CD14-positive monocyte (primary cell): ENCODE results near the gene ZBTB14. TPM values are rescaled to one million over a fixed set of nuclear protein-coding genes. Genes with fewer than 3 reads are reported as not detected.

Experiments used
- DNase-seq, 3 donors: peaks; one replicate each; pipeline ENCODE4 v3.0.0-alpha.2; 2011 to 2022
- H2AFZ ChIP-seq: 2 replicates; pipeline ENCODE4 v1.6.0; 2012; ENCODE audit warnings: mild to moderate bottlenecking, low read depth, low read length, inconsistent platforms; ENCODE audit not compliant: insufficient read depth, poor library complexity, severe bottlenecking
- H3K27ac ChIP-seq, 2 donors: 1 replicate in 1 of 2; 2 replicates in 1 of 2; pipeline ENCODE4 v1.5.1; 2012 to 2013; ENCODE audit warnings: low read length in 2 of 2, control low read depth in 1 of 2, inconsistent platforms in 1 of 2, low read depth in 1 of 2, mild to moderate bottlenecking in 1 of 2
- H3K27me3 ChIP-seq, 2 donors: one replicate each; pipeline versions ENCODE4 v1.6.0 to v1.6.1; 2011 to 2013; ENCODE audit warnings: low read length in 2 of 2; ENCODE audit not compliant: control insufficient read depth in 2 of 2, insufficient read depth in 2 of 2
- H3K36me3 ChIP-seq, 2 donors: replicated peaks in 1 of 2; 1 replicate in 1 of 2; 2 replicates in 1 of 2; pipeline versions ENCODE4 v1.5.1 to v1.6.1; 2012 to 2013; ENCODE audit warnings: low read length in 2 of 2, control low read depth in 1 of 2, inconsistent platforms in 1 of 2, mild to moderate bottlenecking in 1 of 2; ENCODE audit not compliant: insufficient read depth in 2 of 2, control insufficient read depth in 1 of 2
- H3K4me1 ChIP-seq, 2 donors: 1 replicate in 1 of 2; 2 replicates in 1 of 2; pipeline versions ENCODE4 v1.5.1 to v1.6.1; 2012 to 2013; ENCODE audit warnings: low read length in 2 of 2, control low read depth in 1 of 2, inconsistent platforms in 1 of 2, mild to moderate bottlenecking in 1 of 2, moderate library complexity in 1 of 2; ENCODE audit not compliant: insufficient read depth in 2 of 2, control insufficient read depth in 1 of 2
- H3K4me2 ChIP-seq: replicated peaks from 2 replicates; pipeline ENCODE3; 2012; ENCODE audit warnings: low read length, moderate library complexity, mild to moderate bottlenecking; ENCODE audit not compliant: poor library complexity, severe bottlenecking; ENCODE audit errors: extremely low read depth
- H3K4me3 ChIP-seq, 3 experiments: fragments of 200-600 bp in 1 of 3; sonication (generic) in 1 of 3; replicated peaks in 1 of 3; 1 replicate in 2 of 3; 2 replicates in 1 of 3; pipeline ENCODE4 v1.5.1; 2011 to 2013; ENCODE audit warnings: low read length in 3 of 3, mild to moderate bottlenecking in 3 of 3, control low read depth in 2 of 3, low read depth in 2 of 3, inconsistent platforms in 1 of 3, moderate library complexity in 1 of 3
- H3K79me2 ChIP-seq: 2 replicates; pipeline ENCODE4 v1.6.0; 2012; ENCODE audit warnings: mild to moderate bottlenecking, control low read depth, inconsistent platforms, low read length, moderate library complexity; ENCODE audit not compliant: insufficient read depth
- H3K9ac ChIP-seq: 2 replicates; pipeline ENCODE4 v1.6.0; 2017; ENCODE audit warnings: low read length, mild to moderate bottlenecking; ENCODE audit not compliant: insufficient read depth, poor library complexity, severe bottlenecking
- H3K9me3 ChIP-seq, 2 donors: replicated peaks in 1 of 2; 1 replicate in 1 of 2; 2 replicates in 1 of 2; pipeline versions ENCODE4 v1.5.1 to v1.6.1; 2012 to 2013; ENCODE audit warnings: low read length in 2 of 2, control low read depth in 1 of 2; ENCODE audit not compliant: control insufficient read depth in 1 of 2, insufficient read depth in 1 of 2
- H4K20me1 ChIP-seq: 2 replicates; pipeline ENCODE4 v1.6.0; 2012; ENCODE audit warnings: mild to moderate bottlenecking, low read length, control low read depth, moderate library complexity; ENCODE audit not compliant: insufficient read depth
- H3K27ac Mint-ChIP-seq, 7 donors: one replicate each; pipeline ENCODE4 v1.8.0; 2020; ENCODE audit warnings: mild to moderate bottlenecking in 7 of 7, mixed read lengths in 7 of 7, moderate library complexity in 6 of 7, inconsistent platforms in 2 of 7
- H3K27me3 Mint-ChIP-seq, 3 donors: one replicate each; pipeline ENCODE4 v1.8.0; 2021 to 2022; ENCODE audit warnings: low read depth in 3 of 3, mild to moderate bottlenecking in 3 of 3, mixed read lengths in 3 of 3, moderate library complexity in 3 of 3, inconsistent platforms in 1 of 3
- H3K36me3 Mint-ChIP-seq, 2 donors: one replicate each; pipeline ENCODE4 v1.8.0; 2020; ENCODE audit warnings: mixed read lengths in 2 of 2, inconsistent platforms in 1 of 2, mild to moderate bottlenecking in 1 of 2
- H3K4me1 Mint-ChIP-seq: one replicate; pipeline ENCODE4 v1.8.0; 2020; ENCODE audit warnings: mild to moderate bottlenecking, mixed read lengths
- H3K4me3 Mint-ChIP-seq, 2 donors: one replicate each; pipeline ENCODE4 v1.8.0; 2020; ENCODE audit warnings: mild to moderate bottlenecking in 2 of 2, mixed read lengths in 2 of 2, moderate library complexity in 1 of 2
- H3K9me3 Mint-ChIP-seq, 7 donors: one replicate each; pipeline ENCODE4 v1.8.0; 2020 to 2022; ENCODE audit warnings: mixed read lengths in 7 of 7, mild to moderate bottlenecking in 6 of 7, moderate library complexity in 6 of 7, inconsistent platforms in 2 of 7
- CTCF ChIP-seq: fragments of 200-600 bp; IDR thresholded peaks from one replicate; pipeline ENCODE4 v1.8.0; 2022; ENCODE audit warnings: antibody characterized with exemption, mild to moderate bottlenecking
- WGBS: methylation state at CpG from one replicate; pipeline ENCODE4 v1.1.5; 2013; ENCODE audit warnings: missing lambda C conversion rate; ENCODE audit not compliant: insufficient coverage; 5-methylcytosine and 5-hydroxymethylcytosine counted together
- intact Hi-C, 2 donors: fragments of 100-400 bp; cut with micrococcal nuclease; formaldehyde crosslinking; loops; one replicate each; pipeline versions ENCODE4 v1.15.0 to v1.15.1; 2023
- polyA plus RNA-seq, 3 donors: library from polyadenylated mRNA; depleted of rRNA in 1 of 3; unstranded in 2 of 3; stranded (reverse) in 1 of 3; fragments of 300-500 nt in 2 of 3; fragments of >200 nt in 1 of 3; fragmentation: Illumina TruSeq in 2 of 3; gene quantifications; 1 replicate in 2 of 3; 2 replicates in 1 of 3; pipeline ENCODE4 v1.2.3, GENCODE V29; 2012 to 2021

Gene ZBTB14
- polyA plus RNA-seq, 3 donors, result 6.8 to 10.0 (median 7.5) TPM

GRCh38 chr18:5282770-5283169 lies 12.8 kb downstream of the ZBTB14 start:
- no peaks in the 10 kb centered on the region for H3K4me1 ChIP-seq
- DNase-seq, result no peak
- no peak overlapping the region for H2AFZ ChIP-seq
- no peak for TF ChIP-seq CTCF
- no peaks in the 10 kb centered on the region for H3K79me2 ChIP-seq
- Mint-ChIP-seq H3K36me3 (peaks cover 4 to 6% of the 10 kb centered on the region in 2 donors), H3K4me1 (no peaks in the 10 kb centered on the region), H3K9me3 (peaks cover 6 to 15% (median 10%) of the 10 kb centered on the region in 7 donors), H3K4me3 (no peak overlapping the region), H3K27me3 (peaks cover 0 to 1% (median 0%) of the 10 kb centered on the region in 3 donors), H3K27ac (no peak overlapping the region)
- H3K4me2 ChIP-seq, result no peak overlapping the region
- H3K27ac ChIP-seq, result no peak overlapping the region
- no peaks in the 10 kb centered on the region for H3K36me3 ChIP-seq
- H3K27me3 ChIP-seq, result no peaks in the 10 kb centered on the region
- H3K9ac ChIP-seq, result no peak overlapping the region
- intact Hi-C loops, result no loop called here
- WGBS, result 100% methylated on average over 1 of the region's 1 CpG
- H4K20me1 ChIP-seq, result no peaks in the 10 kb centered on the region
- no peak overlapping the region for H3K4me3 ChIP-seq
- H3K9me3 ChIP-seq, result peaks cover 0 to 6% of the 10 kb centered on the region in 2 donors

- H3K27me3 Mint-ChIP-seq, result peaks cover 0 to 10% (median 1%) of the 10 kb centered on the region in 3 donors
- Histone ChIP-seq H3K9me3 (peaks cover 3 to 6% of the 10 kb centered on the region in 2 donors), H3K4me1 (no peaks in the 10 kb centered on the region), H3K4me3 (no peak overlapping the region), H2AFZ (no peak overlapping the region), H3K36me3 (no peaks in the 10 kb centered on the region), H3K9ac (no peak overlapping the region), H3K79me2 (no peaks in the 10 kb centered on the region), H4K20me1 (no peaks in the 10 kb centered on the region), H3K27ac (no peak overlapping the region), H3K27me3 (no peaks in the 10 kb centered on the region), H3K4me2 (no peak overlapping the region)
- H3K27ac Mint-ChIP-seq, result no peak overlapping the region
- intact Hi-C loops, result no loop called here
- WGBS, result 57% methylated on average over 1 of the region's 3 CpGs
- no peak for TF ChIP-seq CTCF
- no peaks in the 10 kb centered on the region for H3K4me1 Mint-ChIP-seq
- DNase-seq, result no peak
- no peak overlapping the region for H3K4me3 Mint-ChIP-seq
- H3K9me3 Mint-ChIP-seq, result peaks cover 10 to 27% (median 13%) of the 10 kb centered on the region in 7 donors
- H3K36me3 Mint-ChIP-seq, result no peaks in the 10 kb centered on the region
Measured at GRCh38 chr18:5276947-5277346, 18.6 kb downstream of the ZBTB14 start.
